Gastrocnemius medialis (tissue), 4 donors: ENCODE results near the gene LRRC27. TPM values are rescaled to one million over a fixed set of nuclear protein-coding genes. Genes with fewer than 3 reads are reported as not detected.

Experiments used
- ATAC-seq, 2 donors: fragments of 150-250 bp; one replicate each; pipeline ENCODE4 v1.9.1; 2016
- DNase-seq, 2 donors: peaks; one replicate each; pipeline ENCODE4 v3.0.0-alpha.2; 2019
- H3K27ac ChIP-seq, 4 donors: fragments of 200-600 bp; sonication (generic); 1 replicate in 1 of 4; 2 replicates in 3 of 4; pipeline ENCODE4 v1.5.1; 2016 to 2018; ENCODE audit warnings: mild to moderate bottlenecking in 2 of 4, moderate library complexity in 1 of 4
- H3K27me3 ChIP-seq, 3 donors: fragments of 200-600 bp; sonication (generic) in 2 of 3; 1 replicate in 1 of 3; 2 replicates in 2 of 3; pipeline versions ENCODE4 v1.5.1 to v1.6.0; 2016 to 2019; ENCODE audit warnings: mild to moderate bottlenecking in 1 of 3, moderate library complexity in 1 of 3
- H3K36me3 ChIP-seq, 2 donors: fragments of 200-600 bp; sonication (generic) in 1 of 2; one replicate each; pipeline ENCODE4 v1.5.1; 2017 to 2018
- H3K4me1 ChIP-seq, 2 donors: fragments of 200-600 bp; sonication (generic) in 1 of 2; one replicate each; pipeline ENCODE4 v1.5.1; 2016 to 2017; ENCODE audit warnings: mild to moderate bottlenecking in 2 of 2
- H3K4me3 ChIP-seq, 4 donors: fragments of 200-600 bp; sonication (generic) in 3 of 4; 1 replicate in 1 of 4; 2 replicates in 3 of 4; pipeline ENCODE4 v1.5.1; 2016 to 2019; ENCODE audit warnings: mild to moderate bottlenecking in 2 of 4
- H3K9me3 ChIP-seq, 3 donors: fragments of 200-600 bp; sonication (generic) in 2 of 3; 1 replicate in 1 of 3; 2 replicates in 2 of 3; pipeline ENCODE4 v1.5.1; 2016 to 2019
- POLR2A ChIP-seq, 2 donors: fragments of 450-650 bp; IDR thresholded peaks; one replicate each; pipeline ENCODE4 v1.6.1; 2017; ENCODE audit warnings: antibody characterized with exemption in 2 of 2, mild to moderate bottlenecking in 2 of 2, moderate library complexity in 2 of 2
- in situ Hi-C, 4 donors: fragments of 200-750 bp; cut with MboI; loops; one replicate each; pipeline versions ENCODE4 v1.15.0 to v1.8.0; 2017; ENCODE audit warnings: low sequenced_read_pairs in 4 of 4
- intact Hi-C: fragments of 100-400 bp; cut with DNase I; formaldehyde crosslinking; loops from one replicate; pipeline ENCODE4 v1.15.1; 2023; ENCODE audit warnings: low total_unique reads
- total RNA-seq, 4 donors: library from RNA; depleted of rRNA; stranded (reverse); fragments of >200 nt; gene quantifications; one replicate each; pipeline versions ENCODE4 v1.1.0 to v1.2.3, GENCODE V29; 2016
- TF ChIP-seq, protein P1 (sequence below), 5 experiments: fragments of 450-650 bp in 3 of 5; fragments of 200-600 bp in 2 of 5; sonication (generic) in 2 of 5; IDR thresholded peaks in 4 of 5; conservative IDR thresholded peaks in 1 of 5; 1 replicate in 4 of 5; 2 replicates in 1 of 5; pipeline ENCODE4 v1.5.1; 2016 to 2019; ENCODE audit warnings: antibody characterized with exemption in 5 of 5, mild to moderate bottlenecking in 3 of 5, moderate library complexity in 3 of 5

LRRC27 gene
- total RNA-seq, 4 donors from 2014 or later, result 1.0 to 7.0 (median 4.1) TPM

DNA sequence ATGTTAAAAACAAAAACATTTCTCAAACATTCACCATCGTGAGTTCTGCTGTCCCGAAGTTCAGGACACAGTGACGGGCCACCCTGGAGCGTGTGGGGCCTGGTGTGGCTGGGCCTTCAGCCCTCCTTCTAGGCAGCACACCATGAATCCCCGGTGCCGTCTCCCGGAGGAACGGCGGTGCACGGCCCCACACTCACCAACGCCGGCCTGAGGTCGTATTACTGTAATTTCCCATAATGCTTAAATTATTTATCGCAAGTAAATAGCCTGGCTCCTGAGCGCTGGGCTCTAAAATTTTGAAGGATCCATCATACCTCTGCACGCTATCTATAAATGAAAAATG, 25.7 kb upstream of the LRRC27 start:
- in situ Hi-C loops (no loop called here), intact Hi-C loops (no loop called here)
- Histone ChIP-seq H3K27ac (no peak overlapping the region), H3K4me3 (no peak overlapping the region), H3K36me3 (no peaks in the 10 kb centered on the region), H3K27me3 (peaks cover 7 to 14% (median 12%) of the 10 kb centered on the region in 3 donors), H3K4me1 (peaks cover 0 to 14% of the 10 kb centered on the region in 2 donors), H3K9me3 (no peaks in the 10 kb centered on the region)
- no peak for ATAC-seq
- no peak for DNase-seq
- TF ChIP-seq, protein P1, sequence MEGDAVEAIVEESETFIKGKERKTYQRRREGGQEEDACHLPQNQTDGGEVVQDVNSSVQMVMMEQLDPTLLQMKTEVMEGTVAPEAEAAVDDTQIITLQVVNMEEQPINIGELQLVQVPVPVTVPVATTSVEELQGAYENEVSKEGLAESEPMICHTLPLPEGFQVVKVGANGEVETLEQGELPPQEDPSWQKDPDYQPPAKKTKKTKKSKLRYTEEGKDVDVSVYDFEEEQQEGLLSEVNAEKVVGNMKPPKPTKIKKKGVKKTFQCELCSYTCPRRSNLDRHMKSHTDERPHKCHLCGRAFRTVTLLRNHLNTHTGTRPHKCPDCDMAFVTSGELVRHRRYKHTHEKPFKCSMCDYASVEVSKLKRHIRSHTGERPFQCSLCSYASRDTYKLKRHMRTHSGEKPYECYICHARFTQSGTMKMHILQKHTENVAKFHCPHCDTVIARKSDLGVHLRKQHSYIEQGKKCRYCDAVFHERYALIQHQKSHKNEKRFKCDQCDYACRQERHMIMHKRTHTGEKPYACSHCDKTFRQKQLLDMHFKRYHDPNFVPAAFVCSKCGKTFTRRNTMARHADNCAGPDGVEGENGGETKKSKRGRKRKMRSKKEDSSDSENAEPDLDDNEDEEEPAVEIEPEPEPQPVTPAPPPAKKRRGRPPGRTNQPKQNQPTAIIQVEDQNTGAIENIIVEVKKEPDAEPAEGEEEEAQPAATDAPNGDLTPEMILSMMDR (IDR thresholded peaks at IDR 0.05 in 4 of 5, conservative IDR thresholded peaks at IDR 0.05 in 1 of 5), result no peak
- no peak for TF ChIP-seq POLR2A (IDR thresholded peaks at IDR 0.05)

DNA sequence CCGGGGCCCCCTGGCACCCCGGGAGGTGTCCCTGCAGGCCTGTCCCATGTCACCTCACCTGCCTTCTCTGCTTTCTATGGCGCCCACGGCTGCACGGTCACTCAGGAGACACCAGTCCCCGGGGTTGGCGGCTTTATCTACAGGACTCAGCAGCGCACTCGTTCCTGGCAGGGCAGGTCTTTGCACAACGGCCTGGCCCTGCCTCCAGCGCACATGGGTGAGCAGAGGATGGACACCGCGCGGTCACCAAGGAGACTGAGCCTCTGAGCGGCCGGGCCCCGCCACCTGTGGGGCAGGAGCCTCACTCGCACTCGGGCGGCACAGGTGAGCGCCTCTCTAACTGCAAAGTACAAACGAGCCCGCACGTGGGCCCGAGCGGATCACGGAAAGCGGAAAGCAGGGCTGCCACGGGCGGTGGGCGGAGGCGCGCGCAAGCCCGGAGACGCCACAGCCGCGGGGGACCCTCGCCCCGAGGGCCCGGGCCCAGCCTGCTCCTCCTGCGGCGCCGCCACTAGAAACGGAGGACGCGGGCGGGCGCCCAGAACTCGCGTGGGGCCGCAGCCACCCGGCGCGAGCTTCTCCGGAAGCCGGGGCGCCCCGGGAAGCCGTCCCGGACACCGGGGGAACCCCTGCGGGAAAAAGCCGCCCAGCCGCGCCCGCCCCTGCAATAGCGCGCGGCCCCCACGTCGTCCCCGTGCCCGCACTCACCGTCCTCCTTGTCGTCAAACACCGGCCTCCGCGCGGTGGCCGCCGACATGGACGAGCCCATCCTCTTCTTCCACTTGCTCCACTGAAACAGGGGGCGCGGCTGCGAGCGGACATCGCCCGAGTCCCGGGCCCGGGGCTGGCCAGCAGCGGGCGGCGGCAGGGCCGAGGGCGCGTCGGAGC, 24.9 kb upstream of the LRRC27 start:
- in situ Hi-C loops (no loop called here), intact Hi-C loops (no loop called here)
- ATAC-seq, result peak in 1 of 2 donors; percentile 24
- no peak for TF ChIP-seq POLR2A (IDR thresholded peaks at IDR 0.05)
- TF ChIP-seq, protein P1 (IDR thresholded peaks at IDR 0.05 in 4 of 5, conservative IDR thresholded peaks at IDR 0.05 in 1 of 5), result no peak
- peaks cover 0 to 14% of the 10 kb centered on the region in 2 donors for H3K4me1 ChIP-seq
- no peaks in the 10 kb centered on the region for H3K36me3 ChIP-seq
- H3K9me3 ChIP-seq, result no peaks in the 10 kb centered on the region
- peaks cover 7 to 14% (median 12%) of the 10 kb centered on the region in 3 donors for H3K27me3 ChIP-seq
- H3K4me3 ChIP-seq, result peak overlapping the region; percentile 62 to 91 (median 78)
- peak in 1 of 2 donors; percentile 39 for DNase-seq
- H3K27ac ChIP-seq, result no peak overlapping the region

DNA sequence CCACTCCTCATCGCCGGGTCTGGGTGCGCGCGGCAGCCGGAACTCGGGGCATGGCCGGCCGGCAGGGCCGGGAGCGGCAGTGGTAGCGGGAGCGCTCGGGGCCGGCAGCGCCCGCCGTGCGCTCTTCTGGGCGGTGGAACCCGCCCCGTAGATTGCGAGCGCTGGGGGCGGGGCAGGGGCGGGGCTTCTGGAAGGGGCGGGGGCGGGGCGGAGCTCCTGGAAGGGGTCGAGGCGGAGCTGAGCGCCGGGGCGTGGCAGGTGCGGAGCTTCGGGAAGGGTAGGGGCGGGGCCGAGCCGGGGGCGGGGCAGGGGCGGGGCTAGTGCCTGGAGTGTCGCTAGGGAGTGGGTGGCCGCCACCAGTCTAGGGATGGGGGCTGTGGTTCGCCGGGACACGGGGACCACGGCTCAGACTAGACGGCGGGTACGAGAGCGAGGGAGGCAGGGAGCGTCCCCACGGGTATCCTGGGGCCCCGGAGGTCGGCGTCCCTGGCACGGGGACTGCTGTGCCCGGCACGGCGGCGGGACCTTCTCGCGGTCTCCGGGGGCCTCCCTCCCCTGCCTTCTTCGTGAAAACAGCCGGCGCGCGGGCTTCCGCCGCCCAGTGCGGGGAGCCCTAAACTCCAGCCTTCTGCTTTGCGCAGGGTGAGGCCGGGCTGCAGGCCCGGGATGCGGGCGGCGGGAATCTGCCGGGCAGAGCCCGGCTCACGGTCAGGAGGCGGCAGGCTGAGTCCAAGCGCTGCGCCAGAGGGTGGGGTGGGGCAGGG, 24.0 kb upstream of the LRRC27 start, which contains the start of gene STK32C:
Gene STK32C, minus strand, starts transcription at position 128 of the 764 bp plus-strand sequence. Its CDS starts 117 bp downstream, at position 11.
- Histone ChIP-seq H3K4me3 (peak within 1 kb of the TSS; percentile 84 to 92 (median 90)), H3K9me3 (no peaks in the 10 kb centered on the region), H3K36me3 (no peaks in the 10 kb centered on the region), H3K4me1 (peaks cover 0 to 14% of the 10 kb centered on the region in 2 donors), H3K27ac (peak within 1 kb of the TSS; percentile 80 to 85 (median 82)), H3K27me3 (peaks cover 7 to 14% (median 12%) of the 10 kb centered on the region in 3 donors)
- peak; percentile 91 to 93 for ATAC-seq
- peak; percentile 85 to 87 for DNase-seq
- intact Hi-C loops (loop anchor here (1.0 kb wide), 1 partner anchor 24 kb away; the partner anchor contains the start of gene LRRC27), in situ Hi-C loops (no loop called here)
- peak; percentile 59 to 75 for TF ChIP-seq POLR2A (IDR thresholded peaks at IDR 0.05)
- TF ChIP-seq, protein P1 (IDR thresholded peaks at IDR 0.05 in 4 of 5, conservative IDR thresholded peaks at IDR 0.05 in 1 of 5), result no peak

DNA sequence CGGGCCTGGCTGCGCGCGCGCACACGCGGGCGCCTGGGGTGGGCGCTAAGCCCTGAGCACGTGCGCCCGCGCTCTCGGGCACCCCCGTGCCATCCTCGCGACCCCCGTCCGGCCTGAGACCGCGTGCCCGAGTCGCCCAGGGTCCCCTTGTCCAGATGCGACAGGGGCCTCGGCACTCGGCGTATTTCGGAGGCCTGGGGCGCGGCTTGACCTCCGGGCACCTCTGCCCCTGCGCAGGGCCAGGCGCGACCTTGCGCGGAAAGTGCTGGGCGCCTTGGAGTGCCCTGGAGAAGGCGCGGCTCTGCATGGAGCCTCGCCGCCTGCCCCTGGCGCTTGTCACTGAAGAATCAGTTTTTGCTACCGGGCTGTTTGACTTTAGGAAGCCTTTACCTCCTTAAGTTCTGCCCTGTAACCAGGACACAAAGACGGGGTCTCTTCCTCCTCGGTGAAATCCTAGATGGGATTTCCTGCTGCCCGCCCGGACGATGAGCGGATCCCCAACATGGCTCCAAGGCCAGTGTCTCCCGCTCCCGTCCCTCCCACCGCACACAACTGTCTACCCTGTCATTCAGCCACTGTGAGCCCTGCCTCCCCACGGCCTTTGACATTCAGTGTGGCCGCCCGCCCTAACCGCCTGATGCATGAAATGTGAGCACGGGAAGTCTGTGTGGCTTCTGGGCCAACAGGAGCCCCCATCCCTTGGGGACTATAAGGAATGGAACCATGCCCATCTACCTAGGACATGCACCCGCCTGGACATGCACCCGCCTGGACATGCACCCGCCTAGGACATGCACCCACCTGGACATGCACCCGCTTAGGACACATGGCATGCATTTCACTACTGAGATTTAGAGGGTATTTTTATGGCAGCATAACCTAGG, 23.2 kb upstream of the LRRC27 start:
- ATAC-seq, result peak in 1 of 2 donors; percentile 14
- Histone ChIP-seq H3K27me3 (peaks cover 7 to 14% (median 12%) of the 10 kb centered on the region in 3 donors), H3K9me3 (no peaks in the 10 kb centered on the region), H3K36me3 (no peaks in the 10 kb centered on the region), H3K4me1 (peaks cover 0 to 14% of the 10 kb centered on the region in 2 donors), H3K4me3 (peak overlapping the region; percentile 84 to 92 (median 90)), H3K27ac (peak overlapping the region; percentile 80 to 85 (median 82))
- intact Hi-C loops (loop anchor here (1.0 kb wide), 1 partner anchor 23 kb away; the partner anchor contains the start of gene LRRC27), in situ Hi-C loops (no loop called here)
- TF ChIP-seq, protein P1 (IDR thresholded peaks at IDR 0.05 in 4 of 5, conservative IDR thresholded peaks at IDR 0.05 in 1 of 5), result no peak
- no peak for TF ChIP-seq POLR2A (IDR thresholded peaks at IDR 0.05)
- no peak for DNase-seq
